Gastroesophageal sphincter (tissue), 4 donors: ENCODE data around the gene PYGB. TPM values are rescaled to one million over a fixed set of nuclear protein-coding genes. Genes with fewer than 3 reads are reported as not detected.

Source experiments
- ATAC-seq: fragments of 150-250 bp; one replicate; pipeline ENCODE4 v1.9.1; 2016; ENCODE audit warnings: mild to moderate bottlenecking, moderate library complexity
- H3K27ac ChIP-seq, 4 donors: fragments of 200-600 bp; sonication (generic) in 3 of 4; 1 replicate in 3 of 4; 2 replicates in 1 of 4; pipeline ENCODE4 v1.5.1; 2016 to 2019
- H3K27me3 ChIP-seq: fragments of 200-600 bp; sonication (generic); one replicate; pipeline ENCODE4 v1.5.1; 2019
- H3K36me3 ChIP-seq, 2 donors: fragments of 200-600 bp; sonication (generic); one replicate each; pipeline ENCODE4 v1.5.1; 2019; ENCODE audit warnings: control low read depth in 1 of 2
- H3K4me1 ChIP-seq, 3 donors: fragments of 200-600 bp; sonication (generic); 1 replicate in 2 of 3; 2 replicates in 1 of 3; pipeline ENCODE4 v1.5.1; 2016 to 2019; ENCODE audit warnings: control low read depth in 2 of 3
- H3K4me3 ChIP-seq, 2 donors: fragments of 200-600 bp; sonication (generic); one replicate each; pipeline ENCODE4 v1.5.1; 2019; ENCODE audit warnings: mild to moderate bottlenecking in 1 of 2, moderate library complexity in 1 of 2
- H3K9me3 ChIP-seq, 3 donors: fragments of 200-600 bp; sonication (generic); one replicate each; pipeline ENCODE4 v1.5.1; 2017 to 2019; ENCODE audit warnings: control low read depth in 2 of 3
- EP300 ChIP-seq: sonication (generic); formaldehyde crosslinking; IDR thresholded peaks from one replicate; pipeline ENCODE4 v1.6.1; 2017; ENCODE audit warnings: antibody characterized with exemption, mild to moderate bottlenecking
- POLR2A ChIP-seq, 2 donors: fragments of 450-650 bp; IDR thresholded peaks; one replicate each; pipeline ENCODE4 v1.6.1; 2017; ENCODE audit warnings: antibody characterized with exemption in 2 of 2, mild to moderate bottlenecking in 2 of 2, moderate library complexity in 1 of 2
- POLR2AphosphoS5 ChIP-seq: sonication (generic); formaldehyde crosslinking; IDR thresholded peaks from one replicate; pipeline ENCODE4 v1.6.1; 2017; ENCODE audit warnings: antibody characterized with exemption
- WGBS, 2 donors: methylation state at CpG; one replicate each; pipeline ENCODE4 v1.1.5; 2018; ENCODE audit warnings: low coverage in 1 of 2; 5-methylcytosine and 5-hydroxymethylcytosine counted together
- total RNA-seq, 4 donors: library from RNA; depleted of rRNA; stranded (reverse); fragments of >200 nt; gene quantifications; one replicate each; pipeline ENCODE4 v1.1.0, GENCODE V29; 2016
- TF ChIP-seq, protein P1 (sequence below), 4 experiments: fragments of 200-600 bp in 2 of 4; fragments of 450-650 bp in 2 of 4; sonication (generic) in 1 of 4; IDR thresholded peaks; one replicate each; pipeline ENCODE4 v1.5.1; 2017 to 2019; ENCODE audit warnings: antibody characterized with exemption in 4 of 4, mild to moderate bottlenecking in 2 of 4, moderate library complexity in 2 of 4

The PYGB gene
- total RNA-seq, 4 donors from 2014 or later, result 131 to 663 (median 337) TPM

DNA sequence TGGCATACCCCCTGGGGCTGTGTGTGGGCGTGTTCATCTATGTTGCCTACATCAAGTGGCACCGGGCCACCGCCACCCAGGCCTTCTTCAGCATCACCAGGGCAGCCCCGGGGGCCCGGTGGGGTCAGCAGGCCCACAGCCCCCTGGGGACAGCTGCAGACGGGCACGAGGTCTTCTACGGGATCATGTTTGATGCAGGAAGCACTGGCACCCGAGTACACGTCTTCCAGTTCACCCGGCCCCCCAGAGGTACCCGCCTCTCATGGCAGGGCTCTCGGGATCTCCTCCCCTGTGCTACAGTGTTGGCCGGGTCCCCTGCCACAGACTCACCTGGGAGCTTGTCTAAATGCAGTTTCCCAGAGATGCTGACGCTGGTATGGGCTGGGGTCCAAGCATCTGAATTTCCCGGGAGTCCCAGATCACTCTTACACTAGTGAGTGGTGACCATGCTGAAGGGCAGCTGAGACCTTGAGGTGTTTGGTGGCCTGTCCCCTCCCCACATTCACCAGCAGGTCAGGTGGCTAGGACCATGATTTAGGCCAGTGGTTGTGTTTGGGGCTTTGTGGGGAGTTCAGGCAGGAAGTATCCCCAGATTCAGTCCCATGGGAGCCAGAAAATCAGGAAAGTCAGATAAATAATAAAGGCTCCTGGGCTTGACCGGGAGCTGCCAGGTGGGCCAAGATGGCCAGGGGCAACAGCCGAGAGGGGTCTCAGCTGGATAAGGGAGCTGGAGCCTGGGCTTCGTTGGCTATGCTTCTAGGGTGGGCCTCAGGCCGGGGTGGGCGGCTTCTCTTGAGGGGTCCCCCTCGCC, 40.5 kb upstream of the PYGB start:
- Histone ChIP-seq H3K36me3 (peaks cover 0 to 41% of the 10 kb centered on the region in 2 donors), H3K9me3 (no peaks in the 10 kb centered on the region), H3K4me3 (no peak overlapping the region), H3K27me3 (no peaks in the 10 kb centered on the region), H3K4me1 (peaks cover 0 to 18% (median 3%) of the 10 kb centered on the region in 3 donors), H3K27ac (no peak overlapping the region)
- WGBS, 2 donors, result 93% methylated on average over 10 of the region's 22 CpGs; no CpG with 5 or more reads in 1 of the 2 donors
- no peak for ATAC-seq
- TF ChIP-seq, protein P1, sequence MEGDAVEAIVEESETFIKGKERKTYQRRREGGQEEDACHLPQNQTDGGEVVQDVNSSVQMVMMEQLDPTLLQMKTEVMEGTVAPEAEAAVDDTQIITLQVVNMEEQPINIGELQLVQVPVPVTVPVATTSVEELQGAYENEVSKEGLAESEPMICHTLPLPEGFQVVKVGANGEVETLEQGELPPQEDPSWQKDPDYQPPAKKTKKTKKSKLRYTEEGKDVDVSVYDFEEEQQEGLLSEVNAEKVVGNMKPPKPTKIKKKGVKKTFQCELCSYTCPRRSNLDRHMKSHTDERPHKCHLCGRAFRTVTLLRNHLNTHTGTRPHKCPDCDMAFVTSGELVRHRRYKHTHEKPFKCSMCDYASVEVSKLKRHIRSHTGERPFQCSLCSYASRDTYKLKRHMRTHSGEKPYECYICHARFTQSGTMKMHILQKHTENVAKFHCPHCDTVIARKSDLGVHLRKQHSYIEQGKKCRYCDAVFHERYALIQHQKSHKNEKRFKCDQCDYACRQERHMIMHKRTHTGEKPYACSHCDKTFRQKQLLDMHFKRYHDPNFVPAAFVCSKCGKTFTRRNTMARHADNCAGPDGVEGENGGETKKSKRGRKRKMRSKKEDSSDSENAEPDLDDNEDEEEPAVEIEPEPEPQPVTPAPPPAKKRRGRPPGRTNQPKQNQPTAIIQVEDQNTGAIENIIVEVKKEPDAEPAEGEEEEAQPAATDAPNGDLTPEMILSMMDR (IDR thresholded peaks at IDR 0.05), result no peak
- TF ChIP-seq POLR2A (IDR thresholded peaks at IDR 0.05), result no peak
- TF ChIP-seq POLR2AphosphoS5, result no peak
- TF ChIP-seq EP300, result no peak

DNA sequence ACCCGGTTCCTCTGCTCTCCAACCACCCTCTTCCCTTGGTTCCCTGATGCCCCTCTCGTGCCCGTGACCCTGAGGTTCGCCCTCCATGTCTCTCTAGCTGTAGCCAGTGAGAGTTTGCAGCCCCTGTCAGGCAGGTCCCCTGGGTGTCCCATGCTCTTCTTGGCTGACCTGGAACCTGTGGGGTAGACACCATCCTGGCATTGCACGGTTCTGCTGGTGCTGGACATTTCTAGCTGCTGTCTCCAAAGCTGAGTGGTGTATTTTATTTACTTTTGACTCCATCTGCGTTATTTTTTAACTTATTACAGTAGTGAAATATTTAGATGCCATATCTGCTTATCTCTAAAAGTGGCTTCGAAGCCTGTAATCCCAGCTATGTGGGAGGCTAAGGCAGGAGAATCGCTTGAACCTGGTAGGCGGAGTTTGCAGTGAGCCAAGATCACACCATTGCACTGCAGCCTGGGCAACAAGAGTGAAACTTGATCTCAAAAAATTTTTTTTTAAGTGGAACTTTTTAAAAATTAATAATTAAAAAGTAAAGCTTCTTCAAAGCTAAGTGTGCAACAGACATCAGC, 39.8 kb upstream of the PYGB start:
- WGBS, 2 donors, result 56 to 70% methylated on average over 4 to 9 of the region's 9 CpGs

DNA sequence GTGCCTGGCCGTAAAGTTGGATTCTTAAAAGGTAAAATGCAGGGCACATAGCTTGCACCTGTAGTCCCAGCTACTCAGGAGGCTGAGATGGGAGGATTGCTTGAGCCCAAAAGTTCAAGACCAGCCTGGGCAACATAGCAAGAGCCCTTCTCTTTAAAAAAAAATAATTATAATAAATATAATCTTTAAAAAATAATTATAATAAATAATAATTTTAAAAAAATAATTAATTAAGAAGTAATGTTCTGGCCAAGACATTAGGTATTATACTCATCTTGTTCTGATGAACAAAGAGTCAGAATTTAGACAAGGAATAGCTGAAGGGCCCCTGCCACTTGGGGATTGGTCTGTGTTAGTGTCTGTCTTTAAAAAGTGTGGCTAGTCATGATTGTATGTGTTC, 38.5 kb upstream of the PYGB start:
- Histone ChIP-seq H3K36me3 (peaks cover 0 to 62% of the 10 kb centered on the region in 2 donors), H3K27ac (no peak overlapping the region), H3K9me3 (no peaks in the 10 kb centered on the region), H3K4me1 (peaks cover 0 to 16% (median 3%) of the 10 kb centered on the region in 3 donors), H3K27me3 (no peaks in the 10 kb centered on the region), H3K4me3 (no peak overlapping the region)
- TF ChIP-seq, protein P1 (IDR thresholded peaks at IDR 0.05), result no peak
- TF ChIP-seq POLR2A (IDR thresholded peaks at IDR 0.05) (no peak), POLR2AphosphoS5 (no peak), EP300 (no peak)
- WGBS, 2 donors, result 100% methylated on average over 1 of the region's 1 CpG; no CpG with 5 or more reads in 1 of the 2 donors
- ATAC-seq, result no peak

More for the DNA sequence above, 39.8 kb upstream of the PYGB start:
- H3K27me3 ChIP-seq, result no peaks in the 10 kb centered on the region
- H3K27ac ChIP-seq, result no peak overlapping the region
- no peak overlapping the region for H3K4me3 ChIP-seq
- no peak for TF ChIP-seq POLR2A (IDR thresholded peaks at IDR 0.05)
- TF ChIP-seq, protein P1 (IDR thresholded peaks at IDR 0.05), result no peak
- TF ChIP-seq EP300, result no peak
- TF ChIP-seq POLR2AphosphoS5, result no peak
- H3K4me1 ChIP-seq, result peaks cover 0 to 18% (median 3%) of the 10 kb centered on the region in 3 donors
- peaks cover 0 to 48% of the 10 kb centered on the region in 2 donors for H3K36me3 ChIP-seq
- H3K9me3 ChIP-seq, result no peaks in the 10 kb centered on the region
- ATAC-seq, result no peak

- no peak for ATAC-seq
- no peak overlapping the region for H3K4me3 ChIP-seq
- H3K27ac ChIP-seq, result no peak overlapping the region
- H3K27me3 ChIP-seq, result no peaks in the 10 kb centered on the region
- 95 to 96% methylated on average over 6 to 12 of the region's 12 CpGs for WGBS, 2 donors
- TF ChIP-seq POLR2A (IDR thresholded peaks at IDR 0.05) (no peak), EP300 (no peak), POLR2AphosphoS5 (no peak)
- TF ChIP-seq, protein P1 (IDR thresholded peaks at IDR 0.05), result no peak
- H3K9me3 ChIP-seq, result no peaks in the 10 kb centered on the region
- H3K4me1 ChIP-seq, result peaks cover 0 to 11% (median 3%) of the 10 kb centered on the region in 3 donors
- H3K36me3 ChIP-seq, result peaks cover 0 to 67% of the 10 kb centered on the region in 2 donors
Observed at GRCh38 chr20:25209911-25210310, 38.0 kb upstream of the PYGB start.
